HepG2 (cell line): ENCODE data around the gene SCFD2. TPM values are rescaled to one million over a fixed set of nuclear protein-coding genes. Genes with fewer than 3 reads are reported as not detected.

Experiments
- CENPX ChIP-seq: sonication (generic); formaldehyde crosslinking; IDR thresholded peaks from 2 replicates; pipeline ENCODE4 v1.9.0; 2021; ENCODE audit warnings: mild to moderate bottlenecking, missing genetic modification reagents, moderate library complexity
- HDAC6 ChIP-seq: fragments of 200-600 bp; sonication (generic); IDR thresholded peaks from 2 replicates; pipeline ENCODE4 v1.7.0; 2017; ENCODE audit warnings: mild to moderate bottlenecking, antibody characterized with exemption, low read length, low read depth
- HNF4A ChIP-seq: sonication (generic); formaldehyde crosslinking; IDR thresholded peaks from 2 replicates; pipeline ENCODE4 v1.4.0; 2020; ENCODE audit warnings: missing genetic modification reagents
- MED1 ChIP-seq: sonication (generic); formaldehyde crosslinking; IDR thresholded peaks from 2 replicates; pipeline ENCODE4 v1.4.0; 2020; ENCODE audit warnings: missing genetic modification reagents
- THYN1 ChIP-seq: sonication (generic); formaldehyde crosslinking; IDR thresholded peaks from 2 replicates; pipeline ENCODE4 v1.8.1; 2023; ENCODE audit warnings: low read depth, mild to moderate bottlenecking, moderate library complexity, missing genetic modification reagents, borderline replicate concordance
- ZNF264 ChIP-seq: sonication (generic); formaldehyde crosslinking; IDR thresholded peaks from 2 replicates; pipeline ENCODE4 v1.4.0; 2020; ENCODE audit warnings: missing genetic modification reagents
- ZNF879 ChIP-seq: sonication (generic); formaldehyde crosslinking; IDR thresholded peaks from 2 replicates; pipeline ENCODE4 v1.8.1; 2023; ENCODE audit warnings: missing genetic modification reagents
- polyA plus RNA-seq, 8 experiments: library from polyadenylated mRNA; depleted of rRNA in 3 of 8; stranded (reverse) in 7 of 8; unstranded in 1 of 8; fragments of >200 nt; fragmentation: Illumina TruSeq in 4 of 8; extraction: Trizol in 4 of 8; gene quantifications; 2 replicates each; pipeline versions ENCODE4 v1.2.1 to v1.2.3, GENCODE V29; 2011 to 2016; ENCODE audit warnings: low read depth in 4 of 8, missing spikeins in 1 of 8, mixed read lengths in 1 of 8; ENCODE audit not compliant: insufficient read depth in 1 of 8
- total RNA-seq, 5 experiments: library from RNA; depleted of rRNA; stranded (reverse); fragments of >200 nt; fragmentation: Illumina TruSeq; extraction: Trizol; gene quantifications; 2 replicates each; pipeline ENCODE4 v1.2.3, GENCODE V29; 2016; ENCODE audit warnings: low read depth in 1 of 5
- TF ChIP-seq, protein P1 (sequence below): sonication (generic); formaldehyde crosslinking; IDR thresholded peaks from 2 replicates; pipeline ENCODE4 v1.5.0; 2020; ENCODE audit warnings: mild to moderate bottlenecking, missing genetic modification reagents
- TF ChIP-seq, protein P2 (sequence below): IDR thresholded peaks from 2 replicates; pipeline ENCODE4 v1.4.0; 2020; ENCODE audit warnings: mild to moderate bottlenecking, missing genetic modification reagents
- TF ChIP-seq, protein P3 (sequence below): sonication (generic); formaldehyde crosslinking; IDR thresholded peaks from 2 replicates; pipeline ENCODE4 v1.4.0; 2020; ENCODE audit warnings: missing genetic modification reagents

SCFD2 gene
- total and polyA plus RNA-seq, 2 of the 13 experiments (the other 11 are each of a cell fraction or from before 2014, with no cell fraction given) = 4.6 to 15.6 TPM

DNA sequence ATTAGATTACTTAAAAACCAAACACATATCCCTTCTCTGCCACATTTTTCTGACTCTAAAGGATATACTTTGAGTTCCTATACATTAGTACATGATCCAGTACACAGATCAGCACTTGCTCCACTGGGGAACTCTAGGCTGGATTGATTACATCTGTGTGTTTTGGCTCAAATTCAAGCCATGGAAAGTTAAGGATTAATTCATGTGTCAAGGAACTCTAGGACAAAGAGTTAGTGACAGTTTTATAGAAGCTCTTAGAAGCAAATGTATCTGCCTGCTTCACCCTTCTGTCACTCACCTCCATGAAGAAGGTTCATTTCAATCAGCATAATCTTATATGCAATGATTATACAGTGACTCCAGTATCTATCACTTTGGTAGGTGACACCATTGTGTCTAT, 43.2 kb downstream of the SCFD2 start (continued):
- TF ChIP-seq, protein P1, sequence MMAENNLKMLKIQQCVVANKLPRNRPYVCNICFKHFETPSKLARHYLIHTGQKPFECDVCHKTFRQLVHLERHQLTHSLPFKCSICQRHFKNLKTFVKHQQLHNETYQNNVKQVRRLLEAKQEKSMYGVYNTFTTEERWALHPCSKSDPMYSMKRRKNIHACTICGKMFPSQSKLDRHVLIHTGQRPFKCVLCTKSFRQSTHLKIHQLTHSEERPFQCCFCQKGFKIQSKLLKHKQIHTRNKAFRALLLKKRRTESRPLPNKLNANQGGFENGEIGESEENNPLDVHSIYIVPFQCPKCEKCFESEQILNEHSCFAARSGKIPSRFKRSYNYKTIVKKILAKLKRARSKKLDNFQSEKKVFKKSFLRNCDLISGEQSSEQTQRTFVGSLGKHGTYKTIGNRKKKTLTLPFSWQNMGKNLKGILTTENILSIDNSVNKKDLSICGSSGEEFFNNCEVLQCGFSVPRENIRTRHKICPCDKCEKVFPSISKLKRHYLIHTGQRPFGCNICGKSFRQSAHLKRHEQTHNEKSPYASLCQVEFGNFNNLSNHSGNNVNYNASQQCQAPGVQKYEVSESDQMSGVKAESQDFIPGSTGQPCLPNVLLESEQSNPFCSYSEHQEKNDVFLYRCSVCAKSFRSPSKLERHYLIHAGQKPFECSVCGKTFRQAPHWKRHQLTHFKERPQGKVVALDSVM (CRISPR knock-in tag) = no peak
- TF ChIP-seq, protein P2, sequence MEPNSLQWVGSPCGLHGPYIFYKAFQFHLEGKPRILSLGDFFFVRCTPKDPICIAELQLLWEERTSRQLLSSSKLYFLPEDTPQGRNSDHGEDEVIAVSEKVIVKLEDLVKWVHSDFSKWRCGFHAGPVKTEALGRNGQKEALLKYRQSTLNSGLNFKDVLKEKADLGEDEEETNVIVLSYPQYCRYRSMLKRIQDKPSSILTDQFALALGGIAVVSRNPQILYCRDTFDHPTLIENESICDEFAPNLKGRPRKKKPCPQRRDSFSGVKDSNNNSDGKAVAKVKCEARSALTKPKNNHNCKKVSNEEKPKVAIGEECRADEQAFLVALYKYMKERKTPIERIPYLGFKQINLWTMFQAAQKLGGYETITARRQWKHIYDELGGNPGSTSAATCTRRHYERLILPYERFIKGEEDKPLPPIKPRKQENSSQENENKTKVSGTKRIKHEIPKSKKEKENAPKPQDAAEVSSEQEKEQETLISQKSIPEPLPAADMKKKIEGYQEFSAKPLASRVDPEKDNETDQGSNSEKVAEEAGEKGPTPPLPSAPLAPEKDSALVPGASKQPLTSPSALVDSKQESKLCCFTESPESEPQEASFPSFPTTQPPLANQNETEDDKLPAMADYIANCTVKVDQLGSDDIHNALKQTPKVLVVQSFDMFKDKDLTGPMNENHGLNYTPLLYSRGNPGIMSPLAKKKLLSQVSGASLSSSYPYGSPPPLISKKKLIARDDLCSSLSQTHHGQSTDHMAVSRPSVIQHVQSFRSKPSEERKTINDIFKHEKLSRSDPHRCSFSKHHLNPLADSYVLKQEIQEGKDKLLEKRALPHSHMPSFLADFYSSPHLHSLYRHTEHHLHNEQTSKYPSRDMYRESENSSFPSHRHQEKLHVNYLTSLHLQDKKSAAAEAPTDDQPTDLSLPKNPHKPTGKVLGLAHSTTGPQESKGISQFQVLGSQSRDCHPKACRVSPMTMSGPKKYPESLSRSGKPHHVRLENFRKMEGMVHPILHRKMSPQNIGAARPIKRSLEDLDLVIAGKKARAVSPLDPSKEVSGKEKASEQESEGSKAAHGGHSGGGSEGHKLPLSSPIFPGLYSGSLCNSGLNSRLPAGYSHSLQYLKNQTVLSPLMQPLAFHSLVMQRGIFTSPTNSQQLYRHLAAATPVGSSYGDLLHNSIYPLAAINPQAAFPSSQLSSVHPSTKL (CRISPR knock-in tag) = peak; percentile 52; the same call in 1 of the 2 replicates
- no peak for TF ChIP-seq THYN1 (CRISPR knock-in tag)
- TF ChIP-seq HNF4A (CRISPR knock-in tag) = peak; percentile 51
- no peak for TF ChIP-seq ZNF879
- no peak for TF ChIP-seq CENPX (CRISPR knock-in tag)
- TF ChIP-seq, protein P3, sequence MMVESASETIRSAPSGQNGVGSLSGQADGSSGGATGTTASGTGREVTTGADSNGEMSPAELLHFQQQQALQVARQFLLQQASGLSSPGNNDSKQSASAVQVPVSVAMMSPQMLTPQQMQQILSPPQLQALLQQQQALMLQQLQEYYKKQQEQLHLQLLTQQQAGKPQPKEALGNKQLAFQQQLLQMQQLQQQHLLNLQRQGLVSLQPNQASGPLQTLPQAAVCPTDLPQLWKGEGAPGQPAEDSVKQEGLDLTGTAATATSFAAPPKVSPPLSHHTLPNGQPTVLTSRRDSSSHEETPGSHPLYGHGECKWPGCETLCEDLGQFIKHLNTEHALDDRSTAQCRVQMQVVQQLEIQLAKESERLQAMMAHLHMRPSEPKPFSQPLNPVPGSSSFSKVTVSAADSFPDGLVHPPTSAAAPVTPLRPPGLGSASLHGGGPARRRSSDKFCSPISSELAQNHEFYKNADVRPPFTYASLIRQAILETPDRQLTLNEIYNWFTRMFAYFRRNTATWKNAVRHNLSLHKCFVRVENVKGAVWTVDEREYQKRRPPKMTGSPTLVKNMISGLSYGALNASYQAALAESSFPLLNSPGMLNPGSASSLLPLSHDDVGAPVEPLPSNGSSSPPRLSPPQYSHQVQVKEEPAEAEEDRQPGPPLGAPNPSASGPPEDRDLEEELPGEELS (CRISPR knock-in tag) = 0 out of 2 replicates have a peak, but pooled peaks have one; percentile 26
- TF ChIP-seq ZNF264 = 0 out of 2 replicates have a peak, but pooled peaks have one; percentile 30
- TF ChIP-seq HDAC6 = no peak
- TF ChIP-seq MED1 = peak; percentile 26; the same call in 1 of the 2 replicates
